ENCODE data around the gene MCF2L2.

The MCF2L2 gene

GRCh38 chr3:183151821-183152351, 276.5 kb downstream of the MCF2L2 start:
- in situ Hi-C loops (cut with MboI; ENCODE audit: low sequenced_read_pairs), result no loop called here

GRCh38 chr3:183151086-183151485, 277.3 kb downstream of the MCF2L2 start:
- in situ Hi-C loops (cut with MboI; ENCODE audit: low sequenced_read_pairs), result no loop called here

- in situ Hi-C loops (cut with MboI; ENCODE audit: low sequenced_read_pairs), result no loop called here
Observed at GRCh38 chr3:183149915-183150750, 278.3 kb downstream of the MCF2L2 start.

- in situ Hi-C loops (cut with MboI; ENCODE audit: low sequenced_read_pairs), result no loop called here
Observed at GRCh38 chr3:183148056-183148455, 280.4 kb downstream of the MCF2L2 start.

- in situ Hi-C loops (cut with MboI; ENCODE audit: low sequenced_read_pairs), result no loop called here
Observed at GRCh38 chr3:183144363-183144762, 284.1 kb downstream of the MCF2L2 start.

- in situ Hi-C loops (cut with MboI; ENCODE audit: low sequenced_read_pairs), result no loop called here
Observed at GRCh38 chr3:183142199-183142598, 286.2 kb downstream of the MCF2L2 start.

GRCh38 chr3:183134844-183135243, 293.6 kb downstream of the MCF2L2 start:
- in situ Hi-C loops (cut with MboI; ENCODE audit: low sequenced_read_pairs), result no loop called here

- in situ Hi-C loops (cut with MboI; ENCODE audit: low sequenced_read_pairs), result no loop called here
Observed at GRCh38 chr3:183132409-183132808, 296.0 kb downstream of the MCF2L2 start.

- in situ Hi-C loops (cut with MboI; ENCODE audit: low sequenced_read_pairs), result no loop called here
Observed at GRCh38 chr3:183131735-183132134, 296.7 kb downstream of the MCF2L2 start.

GRCh38 chr3:183131186-183131725, 297.2 kb downstream of the MCF2L2 start:
- in situ Hi-C loops (cut with MboI; ENCODE audit: low sequenced_read_pairs), result no loop called here

GRCh38 chr3:183129243-183129642, 299.2 kb downstream of the MCF2L2 start:
- in situ Hi-C loops (cut with MboI; ENCODE audit: low sequenced_read_pairs), result loop anchor here (5.0 kb wide), 1 partner anchor 253 kb away; no protein-coding TSS in a partner anchor

- in situ Hi-C loops (cut with MboI; ENCODE audit: low sequenced_read_pairs), result loop anchor here (5.0 kb wide), 1 partner anchor 254 kb away; no protein-coding TSS in a partner anchor
Observed at GRCh38 chr3:183128709-183129108, 299.7 kb downstream of the MCF2L2 start.

Measured in HL-60/S4 (cell line).